Medulla oblongata (tissue), 1 donor: ENCODE results near the gene ADD1.
"Not testable (repeated sequence)": the region's sequence is repeated elsewhere in the genome, so short reads cannot be mapped to it uniquely, and the experiment has no call there.

ENCODE experiments used
- DNase-seq: peaks from one replicate; pipeline ENCODE4 v3.0.0-alpha.2; 2015; ENCODE audit errors: extremely low spot score

The ADD1 gene

DNA sequence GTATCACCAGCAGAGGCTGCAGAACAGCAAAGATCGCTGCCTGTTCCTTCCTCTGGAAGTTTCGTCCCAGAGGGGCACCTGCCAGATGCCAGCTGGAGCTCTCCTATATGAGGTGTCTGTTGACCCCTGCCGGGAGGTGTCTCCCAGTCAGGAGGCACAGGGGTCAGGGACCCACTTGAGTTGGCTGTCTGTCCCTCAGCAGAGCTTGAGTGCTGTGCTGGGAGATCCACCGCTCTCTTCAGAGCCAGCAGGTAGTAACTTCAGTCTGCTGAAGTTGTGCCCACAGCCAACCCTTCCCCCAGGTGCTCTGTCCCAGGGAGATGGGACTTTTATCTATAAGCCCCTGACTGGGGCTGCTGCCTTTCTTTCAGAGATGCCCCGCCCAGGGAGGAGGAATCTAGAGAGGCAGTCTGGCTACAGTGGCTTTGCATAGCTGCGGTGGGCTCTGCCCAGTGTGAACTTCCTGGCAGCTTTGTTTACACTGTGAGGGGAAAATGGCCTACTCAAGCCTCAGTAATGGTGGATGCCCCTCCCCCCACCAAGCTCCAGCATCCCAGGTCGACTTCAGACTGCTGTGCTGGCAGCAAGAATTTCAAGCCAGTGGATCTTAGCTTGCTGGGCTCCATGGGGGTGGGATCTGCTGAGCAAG lies 78.9 kb downstream of the ADD1 start:
- not testable (repeated sequence) for DNase-seq

DNA sequence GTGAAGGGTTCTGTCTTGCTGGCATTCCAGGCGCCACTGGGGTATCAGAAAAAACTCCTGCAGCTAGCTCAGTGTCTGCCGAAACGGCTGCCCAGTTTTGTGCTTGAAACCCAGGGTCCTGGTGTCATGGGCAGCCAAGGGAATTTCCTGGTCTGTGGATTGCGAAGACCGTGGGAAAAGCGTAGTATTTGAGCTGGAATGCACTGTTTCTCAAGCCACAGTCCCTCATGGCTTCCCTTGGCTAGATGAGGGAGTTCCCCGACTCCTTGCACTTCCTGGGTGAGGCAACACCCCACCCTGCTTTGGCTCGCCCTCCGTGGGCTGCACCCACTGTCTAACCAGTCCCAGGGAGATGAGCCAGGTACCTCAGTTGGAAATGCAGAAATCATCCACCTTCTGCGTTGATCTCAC lies 79.5 kb downstream of the ADD1 start:
- DNase-seq: no peak

- no peak for DNase-seq
Measured at GRCh38 chr4:2923668-2924173, 80.1 kb downstream of the ADD1 start.

DNA sequence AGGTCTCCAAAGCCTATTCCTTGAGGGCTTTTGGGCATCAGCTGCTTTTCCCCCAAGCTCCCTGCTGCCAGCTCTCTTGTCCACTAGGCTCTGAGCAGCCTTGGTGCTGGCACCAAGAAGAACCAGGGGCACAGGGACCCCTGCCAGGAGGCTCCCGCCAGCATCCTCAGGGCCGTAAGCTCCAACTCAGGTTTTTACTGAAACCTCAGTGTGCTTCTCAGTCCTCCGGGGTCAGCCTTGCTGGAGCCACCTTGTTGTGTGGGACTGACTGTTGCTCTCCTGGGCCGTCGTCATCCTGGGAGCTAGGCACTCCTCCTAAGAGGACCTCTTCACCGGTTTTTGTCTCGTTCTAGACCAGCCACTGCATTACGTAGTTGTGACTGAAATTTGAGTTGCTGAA lies 80.6 kb downstream of the ADD1 start:
- DNase-seq: no peak

DNA sequence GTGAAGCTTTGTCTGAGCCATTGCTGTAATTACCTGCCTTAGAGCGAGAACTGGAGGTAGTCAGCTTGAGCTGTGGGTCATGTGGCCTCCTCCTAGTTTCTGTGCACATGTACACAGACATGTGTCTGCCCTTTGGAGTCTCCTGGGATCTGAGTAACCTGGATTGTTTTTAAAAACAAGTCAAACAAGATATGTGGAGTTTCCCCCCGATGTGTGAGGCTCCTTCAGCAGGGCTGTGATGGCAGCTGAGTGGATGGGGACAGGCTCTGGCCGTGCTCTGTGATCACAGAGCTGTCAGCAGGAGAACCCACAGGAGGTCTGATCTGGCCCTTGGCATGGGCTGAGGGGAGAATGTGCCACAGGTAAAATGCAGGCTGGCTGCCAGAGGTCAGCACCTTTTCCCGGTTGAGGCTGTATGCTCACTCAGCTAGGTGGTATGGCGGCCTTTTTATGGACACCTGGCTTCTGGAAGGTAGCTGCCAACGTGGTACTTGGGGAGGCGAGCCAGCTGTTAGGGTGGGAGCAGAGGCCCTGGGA lies 81.2 kb downstream of the ADD1 start:
- DNase-seq: no peak

GRCh38 chr4:2925496-2925895 lies 81.9 kb downstream of the ADD1 start:
- no peak for DNase-seq

DNA sequence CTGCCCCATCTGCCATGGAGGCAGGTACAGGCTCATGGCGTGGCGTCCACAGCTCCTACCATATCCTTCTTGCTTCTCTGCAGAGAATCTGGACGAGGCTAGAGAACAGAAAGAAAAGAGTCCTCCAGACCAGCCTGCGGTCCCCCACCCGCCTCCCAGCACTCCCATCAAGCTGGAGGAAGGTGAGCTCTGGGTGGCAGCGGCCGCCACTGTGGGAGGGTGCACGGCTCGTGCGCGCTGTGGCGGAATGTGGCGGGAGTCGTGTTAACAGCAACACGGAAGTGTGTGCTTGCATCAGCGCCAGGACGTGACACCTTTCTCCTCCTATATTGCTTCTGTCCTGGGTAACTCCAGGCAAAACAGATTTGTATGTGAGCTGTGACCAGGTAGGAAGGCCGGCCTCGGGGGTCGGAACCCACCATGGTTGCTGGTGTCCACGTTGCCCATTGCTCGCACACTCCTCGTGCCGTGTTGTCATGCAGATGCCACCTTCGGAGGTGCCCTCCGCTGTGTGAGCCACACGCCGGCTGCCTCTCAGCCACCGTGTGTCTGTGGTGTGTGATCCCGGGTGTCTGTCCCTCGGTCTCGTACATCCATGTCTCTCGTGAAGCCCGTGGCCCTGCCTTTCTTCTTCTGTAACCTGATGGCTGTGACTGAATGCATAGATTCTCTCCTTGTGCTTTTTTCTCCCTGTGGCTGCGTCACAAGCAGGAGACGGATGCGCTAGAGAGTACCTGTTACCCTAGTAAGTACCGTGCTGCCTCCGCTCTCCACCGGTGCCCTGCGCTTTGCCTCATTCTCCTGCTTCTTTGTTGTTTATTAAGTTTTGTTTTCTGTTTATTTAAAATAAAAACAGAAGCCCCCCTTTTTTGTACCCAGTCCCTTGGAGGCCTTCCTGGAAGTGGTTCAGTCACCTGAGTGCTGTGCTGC lies 82.6 kb downstream of the ADD1 start:
- DNase-seq: no peak

GRCh38 chr4:2927016-2927695 lies 83.5 kb downstream of the ADD1 start:
- no peak for DNase-seq

GRCh38 chr4:2927696-2928075 lies 84.0 kb downstream of the ADD1 start:
- no peak for DNase-seq

DNA sequence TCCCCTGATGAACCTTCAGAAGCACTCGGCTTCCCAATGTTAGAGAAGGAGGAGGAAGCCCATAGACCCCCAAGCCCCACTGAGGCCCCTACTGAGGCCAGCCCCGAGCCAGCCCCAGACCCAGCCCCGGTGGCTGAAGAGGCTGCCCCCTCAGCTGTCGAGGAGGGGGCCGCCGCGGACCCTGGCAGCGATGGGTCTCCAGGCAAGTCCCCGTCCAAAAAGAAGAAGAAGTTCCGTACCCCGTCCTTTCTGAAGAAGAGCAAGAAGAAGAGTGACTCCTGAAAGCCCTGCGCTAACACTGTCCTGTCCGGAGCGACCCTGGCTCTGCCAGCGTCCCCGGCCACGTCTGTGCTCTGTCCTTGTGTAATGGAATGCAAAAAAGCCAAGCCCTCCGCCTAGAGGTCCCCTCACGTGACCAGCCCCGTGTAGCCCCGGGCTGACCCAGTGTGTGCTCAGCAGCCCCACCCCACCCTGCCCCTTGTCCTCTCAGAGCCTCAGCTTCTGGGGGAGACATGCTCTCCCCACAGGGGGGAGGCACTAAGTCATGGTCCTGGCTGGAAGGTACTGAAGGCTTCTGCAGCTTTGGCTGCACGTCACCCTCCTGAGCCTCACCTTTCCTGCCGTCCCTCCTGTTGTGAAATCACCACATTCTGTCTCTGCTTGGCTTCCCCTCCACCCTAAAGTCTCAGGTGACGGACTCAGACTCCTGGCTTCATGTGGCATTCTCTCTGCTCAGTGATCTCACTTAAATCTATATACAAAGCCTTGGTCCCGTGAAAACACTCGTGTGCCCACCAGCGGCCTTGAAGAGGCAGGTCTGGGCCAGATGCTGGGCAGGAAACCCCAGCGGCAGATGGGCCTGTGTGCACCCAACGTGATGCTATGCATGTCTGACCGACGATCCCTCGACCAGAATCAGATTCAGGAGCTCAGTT lies 84.9 kb downstream of the ADD1 start:
- no peak for DNase-seq

DNA sequence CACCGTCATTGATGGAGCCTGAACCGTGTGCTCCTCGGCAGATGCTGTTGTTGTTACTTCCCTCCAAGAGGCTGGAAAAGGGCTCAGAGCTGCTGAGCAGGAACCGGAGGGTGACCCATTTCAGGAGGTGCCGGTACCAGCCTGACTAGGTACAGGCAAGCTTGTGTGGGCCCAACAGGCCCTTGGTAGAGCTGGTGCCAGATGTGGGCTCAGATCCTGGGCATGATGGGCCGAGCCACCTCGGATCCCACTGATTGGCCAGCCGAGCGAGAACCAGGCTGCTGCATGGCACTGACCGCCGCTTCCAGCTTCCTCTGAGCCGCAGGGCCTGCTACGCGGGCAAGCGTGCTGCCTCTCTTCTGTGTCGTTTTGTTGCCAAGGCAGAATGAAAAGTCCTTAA lies 85.8 kb downstream of the ADD1 start:
- no peak for DNase-seq

GRCh38 chr4:2930135-2930757 lies 86.6 kb downstream of the ADD1 start:
- DNase-seq: no peak

DNA sequence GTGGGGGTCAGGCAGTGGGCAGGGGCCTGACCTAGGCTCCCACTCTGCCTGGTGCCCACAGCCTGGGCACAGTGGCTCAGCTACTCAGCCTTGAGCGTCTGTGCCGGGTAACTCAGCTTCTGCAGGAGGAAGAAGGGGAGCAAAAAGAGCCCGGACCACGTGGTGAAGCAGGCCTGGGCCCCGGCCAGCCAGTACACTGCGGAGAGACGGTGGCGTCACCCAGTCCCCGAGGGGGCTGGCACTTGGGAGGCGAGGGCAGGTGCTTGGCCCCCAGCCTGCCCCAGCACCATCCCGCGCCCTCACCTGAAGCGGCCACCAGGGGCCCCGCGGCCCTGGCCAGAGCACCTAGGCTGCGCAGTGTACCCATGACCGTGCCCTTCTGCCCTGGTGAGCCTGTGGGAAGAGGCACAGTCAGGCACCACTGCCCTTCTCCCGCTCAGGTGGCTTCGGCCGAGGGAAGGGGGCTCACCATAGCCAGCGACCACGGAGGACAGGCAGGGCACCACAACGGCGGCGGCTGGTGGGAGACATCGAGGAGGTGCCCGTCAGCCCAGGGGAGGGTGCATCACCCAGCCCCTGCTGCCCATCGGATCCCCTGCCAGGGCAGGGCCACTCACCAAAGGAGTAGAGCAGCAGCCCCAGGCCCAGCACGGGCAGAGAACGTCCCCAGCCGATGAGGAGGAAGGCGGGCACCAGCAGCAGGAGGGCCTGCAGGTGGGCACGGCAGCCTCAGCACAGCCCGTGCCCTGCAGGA lies 87.3 kb downstream of the ADD1 start:
- peak; percentile 35 for DNase-seq

DNA sequence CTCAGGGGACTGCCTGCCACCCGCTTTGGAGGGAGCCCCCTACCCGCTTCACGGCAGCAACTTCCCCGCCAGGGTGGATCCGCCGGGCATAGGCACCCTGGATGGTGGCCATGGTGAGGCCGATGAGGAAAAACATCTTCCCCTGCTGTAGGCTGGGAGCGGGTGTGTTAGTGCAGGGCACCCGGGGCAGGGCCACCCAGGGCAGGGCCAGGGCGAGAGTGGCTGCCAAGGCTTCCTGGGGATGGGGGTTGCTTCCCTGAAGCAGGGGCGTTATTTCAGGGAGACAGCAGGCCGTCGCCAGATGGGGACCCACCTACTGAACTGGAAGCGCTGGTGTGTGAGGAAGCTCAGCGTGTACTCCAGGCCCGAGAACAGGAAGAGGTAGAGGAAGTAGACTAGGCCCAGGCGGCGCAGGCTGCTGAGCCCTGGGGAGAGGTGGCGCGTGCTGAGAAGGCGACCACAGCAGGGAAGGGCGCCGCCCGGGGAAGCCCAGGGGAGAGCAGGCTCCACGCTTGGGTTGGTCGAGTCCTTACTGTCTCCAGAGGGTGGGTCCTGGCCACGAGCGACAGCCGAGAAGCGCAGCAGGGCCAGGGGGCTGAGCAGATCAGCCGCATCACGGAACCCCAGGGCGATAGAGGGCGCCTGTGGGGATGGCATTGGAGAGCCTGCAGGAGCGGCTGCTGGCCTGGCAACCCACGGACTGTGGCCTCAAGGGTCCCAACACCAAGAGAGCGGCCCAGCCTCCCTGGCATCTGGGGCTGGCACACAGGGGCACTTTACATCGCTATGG lies 88.1 kb downstream of the ADD1 start:
- peak; percentile 32 for DNase-seq

DNA sequence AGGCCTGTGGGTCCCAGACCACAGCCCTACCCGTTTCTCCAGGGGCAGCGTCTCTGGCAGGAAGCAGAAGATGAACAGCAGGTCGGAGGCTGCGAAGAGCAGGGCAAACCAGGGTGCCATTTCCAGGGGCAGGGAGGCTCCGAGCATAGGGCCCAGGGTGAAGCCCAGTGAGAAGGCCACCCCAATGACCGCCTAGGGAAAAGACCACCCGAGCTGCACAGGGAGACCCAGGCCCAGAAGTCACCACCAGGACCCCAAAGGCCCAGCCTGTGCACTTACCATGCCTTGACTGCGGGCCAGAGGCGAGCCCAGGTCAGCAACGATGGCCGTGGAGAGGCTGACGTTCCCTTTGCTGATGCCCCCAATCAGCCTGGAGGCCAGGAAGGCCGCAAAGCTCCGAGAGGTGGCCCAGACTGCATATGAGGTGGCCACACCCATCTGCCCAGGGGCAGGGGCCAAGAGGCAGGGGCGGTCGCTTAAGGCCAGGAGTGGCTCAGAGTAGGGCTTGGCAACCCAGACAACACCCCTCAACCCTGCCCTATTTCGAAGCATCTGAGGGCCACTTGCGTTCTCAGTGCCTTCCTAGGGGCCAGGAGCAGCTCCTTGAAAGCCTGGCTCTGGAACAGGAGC lies 88.8 kb downstream of the ADD1 start:
- DNase-seq: no peak

GRCh38 chr4:2932951-2933565 lies 89.4 kb downstream of the ADD1 start:
- DNase-seq: no peak

DNA sequence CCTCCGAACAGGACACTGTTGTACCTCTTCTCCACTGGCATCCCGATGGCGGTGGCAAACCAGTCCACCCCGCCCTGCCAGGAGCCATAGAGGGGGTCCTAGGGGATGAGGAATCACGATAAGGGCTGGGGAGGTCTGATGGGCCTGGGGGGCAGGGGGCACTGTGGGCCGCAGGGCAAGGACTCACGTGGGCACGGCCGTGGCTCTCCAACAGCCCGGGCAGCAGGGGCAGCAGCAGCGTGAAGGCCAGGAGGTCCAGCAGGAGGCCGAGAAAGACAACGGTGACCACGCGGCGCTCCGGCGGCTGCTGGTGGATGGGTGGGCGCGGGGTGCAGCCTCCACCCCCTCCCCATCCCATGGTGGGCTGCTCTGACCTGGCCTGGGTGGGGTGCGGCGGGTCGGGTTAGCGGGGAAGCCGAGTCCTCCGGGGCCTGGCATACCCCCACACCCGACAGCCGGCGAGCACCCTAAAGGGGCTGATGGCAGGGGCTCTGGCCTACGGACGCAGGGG lies 90.0 kb downstream of the ADD1 start:
- no peak for DNase-seq
